Neuronal stem cell (in vitro differentiated cells): ENCODE results near the gene UTY.

ENCODE experiments used
- DNase-seq: peaks from one replicate; pipeline ENCODE4 v3.0.0-alpha.2; 2013; ENCODE audit warnings: low spot score
- H2AFZ ChIP-seq: one replicate; pipeline ENCODE4 v1.6.1; 2013; ENCODE audit warnings: mild to moderate bottlenecking, low read length, inconsistent platforms
- H2AK5ac ChIP-seq: 2 replicates; pipeline ENCODE4 v1.6.1; 2013; ENCODE audit warnings: low read depth, mild to moderate bottlenecking, inconsistent platforms, low read length, moderate library complexity, mixed read lengths
- H2BK120ac ChIP-seq: 2 replicates; pipeline ENCODE4 v1.6.1; 2013; ENCODE audit warnings: low read depth, mild to moderate bottlenecking, inconsistent platforms, low read length, moderate library complexity, mixed read lengths
- H2BK12ac ChIP-seq: one replicate; pipeline ENCODE4 v1.6.1; 2013; ENCODE audit warnings: low read length, inconsistent platforms
- H2BK15ac ChIP-seq: 2 replicates; pipeline ENCODE4 v1.6.1; 2013; ENCODE audit warnings: mild to moderate bottlenecking, low read length, inconsistent platforms, mixed read lengths
- H2BK5ac ChIP-seq: one replicate; pipeline ENCODE4 v1.6.1; 2013; ENCODE audit warnings: inconsistent platforms, mild to moderate bottlenecking, low read length, moderate library complexity
- H3K14ac ChIP-seq: one replicate; pipeline ENCODE4 v1.6.1; 2013; ENCODE audit warnings: low read length, inconsistent platforms
- H3K18ac ChIP-seq: 2 replicates; pipeline ENCODE4 v1.6.1; 2013; ENCODE audit warnings: low read length, inconsistent platforms
- H3K23ac ChIP-seq: 2 replicates; pipeline ENCODE4 v1.6.1; 2013; ENCODE audit warnings: low read depth, mild to moderate bottlenecking, mixed read lengths, low read length, inconsistent platforms; ENCODE audit not compliant: poor library complexity
- H3K27ac ChIP-seq: replicated peaks from 3 replicates; pipeline ENCODE4 v1.5.1; 2013; ENCODE audit warnings: low read length, inconsistent platforms
- H3K27me3 ChIP-seq, 3 experiments: 2 replicates each; pipeline ENCODE4 v1.6.1; 2013; ENCODE audit warnings: low read length in 3 of 3, mild to moderate bottlenecking in 2 of 3, inconsistent platforms in 1 of 3, low read depth in 1 of 3, mixed read lengths in 1 of 3, moderate library complexity in 1 of 3; ENCODE audit not compliant: control insufficient read depth in 3 of 3, insufficient read depth in 3 of 3
- H3K36me3 ChIP-seq, 2 donors: replicated peaks in 1 of 2; 2 replicates each; pipeline ENCODE4 v1.6.1; 2013; ENCODE audit warnings: low read length in 2 of 2; ENCODE audit not compliant: control insufficient read depth in 2 of 2, insufficient read depth in 2 of 2
- H3K4ac ChIP-seq: 2 replicates; pipeline ENCODE4 v1.6.1; 2013; ENCODE audit warnings: inconsistent platforms, mild to moderate bottlenecking, low read length, moderate library complexity
- H3K4me1 ChIP-seq, 2 donors: 1 replicate in 1 of 2; 2 replicates in 1 of 2; pipeline ENCODE4 v1.6.1; 2013; ENCODE audit warnings: low read length in 2 of 2, low read depth in 1 of 2; ENCODE audit not compliant: control insufficient read depth in 2 of 2, insufficient read depth in 1 of 2
- H3K4me2 ChIP-seq: one replicate; pipeline ENCODE4 v1.6.1; 2013; ENCODE audit warnings: mild to moderate bottlenecking, low read length, inconsistent platforms; ENCODE audit not compliant: insufficient read depth, poor library complexity, severe bottlenecking
- H3K4me3 ChIP-seq, 2 donors: 2 replicates each; pipeline ENCODE4 v1.5.1; 2013; ENCODE audit warnings: low read length in 2 of 2, mild to moderate bottlenecking in 2 of 2, inconsistent platforms in 1 of 2, moderate library complexity in 1 of 2
- H3K79me1 ChIP-seq: one replicate; pipeline ENCODE4 v1.6.1; 2013; ENCODE audit warnings: low read depth, mild to moderate bottlenecking, inconsistent platforms, low read length, moderate library complexity
- H3K9ac ChIP-seq: one replicate; pipeline ENCODE4 v1.6.1; 2013; ENCODE audit warnings: mild to moderate bottlenecking, low read depth, low read length, inconsistent platforms; ENCODE audit not compliant: poor library complexity
- H3K9me3 ChIP-seq, 2 donors: replicated peaks in 1 of 2; 2 replicates each; pipeline versions ENCODE3 to v1.6.1; 2013; ENCODE audit warnings: low read length in 2 of 2, mild to moderate bottlenecking in 2 of 2, inconsistent platforms in 1 of 2, low read depth in 1 of 2, mixed read lengths in 1 of 2, moderate library complexity in 1 of 2; ENCODE audit not compliant: control insufficient read depth in 2 of 2, insufficient read depth in 1 of 2
- H4K8ac ChIP-seq: one replicate; pipeline ENCODE4 v1.6.1; 2013; ENCODE audit warnings: low read depth, mild to moderate bottlenecking, inconsistent platforms, low read length, moderate library complexity
- H4K91ac ChIP-seq: one replicate; pipeline ENCODE4 v1.6.1; 2013; ENCODE audit warnings: low read length, low read depth, mild to moderate bottlenecking, inconsistent platforms; ENCODE audit not compliant: poor library complexity
- WGBS, 2 donors: extraction: QIAGEN DNeasy Blood & Tissue Kit; methylation state at CpG; one replicate each; pipeline ENCODE4 v1.1.7; 2013; ENCODE audit warnings: missing lambda C conversion rate in 2 of 2, mixed read lengths in 1 of 2; ENCODE audit not compliant: insufficient read length in 2 of 2, insufficient replicate concordance in 1 of 2; ENCODE audit errors: extremely low coverage in 2 of 2; 5-methylcytosine and 5-hydroxymethylcytosine counted together

Gene UTY

DNA sequence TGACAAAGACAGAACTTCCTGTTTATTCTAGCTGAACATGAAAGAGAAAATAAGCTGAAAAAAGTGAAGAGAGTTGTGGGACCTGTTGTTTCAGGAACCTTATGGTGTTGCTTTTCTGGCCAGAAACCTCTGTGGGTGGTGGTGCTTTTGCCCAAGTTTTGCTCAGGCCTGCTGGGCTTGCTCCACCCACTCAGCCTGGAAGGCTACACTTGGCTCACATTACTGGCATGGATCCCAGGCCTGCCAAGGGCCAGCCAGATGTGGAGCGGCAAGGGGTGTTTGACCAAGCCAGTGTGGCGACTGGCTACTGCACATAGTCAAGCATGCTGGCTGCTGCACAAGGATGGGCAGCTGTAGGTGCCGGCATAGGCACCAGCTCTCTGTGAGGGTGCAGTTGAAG, 245.9 kb downstream of the UTY start:
- peaks cover 0 to 5% of the 10 kb centered on the region in 2 donors for H3K36me3 ChIP-seq

DNA sequence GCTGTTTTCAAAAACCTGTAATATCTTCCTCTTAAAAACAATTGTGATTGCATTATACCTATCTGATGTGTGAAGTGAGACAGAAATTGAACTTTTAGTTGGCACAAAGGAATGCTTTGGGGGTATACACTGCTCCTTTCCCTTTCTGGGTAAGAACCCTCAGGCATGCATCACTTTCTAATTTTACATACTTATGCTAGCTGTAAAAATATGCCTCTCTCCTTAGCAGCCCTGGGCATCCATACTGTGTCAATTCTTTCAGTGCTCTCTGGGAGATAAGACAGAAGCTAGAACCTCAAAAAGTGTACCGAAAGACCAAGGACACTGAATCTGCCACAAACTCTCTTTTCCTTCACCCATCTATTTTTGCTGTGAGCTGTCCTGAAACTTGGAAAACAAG, 246.7 kb downstream of the UTY start:
- Histone ChIP-seq H2BK5ac (no peak overlapping the region), H2BK12ac (no peak overlapping the region)
- no peak for DNase-seq

More for the DNA sequence above, 245.9 kb downstream of the UTY start:
- no CpG with 5 or more reads among the region's 3 CpGs for WGBS, 2 donors
- Histone ChIP-seq H2BK12ac (no peak overlapping the region), H2AK5ac (no peak overlapping the region), H3K9ac (no peak overlapping the region), H3K27me3 (no peaks in the 10 kb centered on the region), H3K9me3 (peaks cover 0 to 7% of the 10 kb centered on the region in 2 donors), H2AFZ (no peak overlapping the region), H2BK120ac (no peak overlapping the region), H2BK5ac (no peak overlapping the region), H3K4me3 (no peak overlapping the region), H3K4ac (no peak overlapping the region), H3K4me1 (no peaks in the 10 kb centered on the region), H3K14ac (no peak overlapping the region), H3K18ac (no peak overlapping the region), H4K91ac (no peak overlapping the region), H2BK15ac (no peak overlapping the region), H4K8ac (no peak overlapping the region), H3K23ac (no peak overlapping the region), H3K4me2 (no peak overlapping the region), H3K27ac (no peak overlapping the region), H3K79me1 (no peaks in the 10 kb centered on the region)
- DNase-seq, result no peak

GRCh38 chrY:13227354-13227953, 252.4 kb downstream of the UTY start:
- no peak overlapping the region for H2AFZ ChIP-seq
- no peak overlapping the region for H2BK120ac ChIP-seq
- H3K4me3 ChIP-seq, result no peak overlapping the region
- H3K4me2 ChIP-seq, result no peak overlapping the region
- H3K4me1 ChIP-seq, result no peaks in the 10 kb centered on the region
- H3K23ac ChIP-seq, result no peak overlapping the region
- H3K14ac ChIP-seq, result no peak overlapping the region
- no peaks in the 10 kb centered on the region for H3K9me3 ChIP-seq
- H3K4ac ChIP-seq, result no peak overlapping the region
- H3K36me3 ChIP-seq, result no peaks in the 10 kb centered on the region
- H2BK15ac ChIP-seq, result no peak overlapping the region
- no peak overlapping the region for H3K27ac ChIP-seq
- H3K27me3 ChIP-seq, result no peaks in the 10 kb centered on the region
- H2BK5ac ChIP-seq, result no peak overlapping the region
- no peak overlapping the region for H3K9ac ChIP-seq
- no peak overlapping the region for H2AK5ac ChIP-seq
- DNase-seq, result no peak
- H2BK12ac ChIP-seq, result no peak overlapping the region
- no peak overlapping the region for H4K91ac ChIP-seq
- no peak overlapping the region for H4K8ac ChIP-seq
- no peaks in the 10 kb centered on the region for H3K79me1 ChIP-seq
- WGBS, 2 donors, result no CpG with 5 or more reads among the region's 2 CpGs
- no peak overlapping the region for H3K18ac ChIP-seq

More for the DNA sequence above, 246.7 kb downstream of the UTY start:
- Histone ChIP-seq H3K79me1 (no peaks in the 10 kb centered on the region), H4K8ac (no peak overlapping the region), H3K23ac (no peak overlapping the region), H3K4me1 (no peaks in the 10 kb centered on the region), H3K4me2 (no peak overlapping the region), H3K9me3 (peaks cover 0 to 7% of the 10 kb centered on the region in 2 donors), H3K27me3 (no peaks in the 10 kb centered on the region), H3K9ac (no peak overlapping the region), H2BK120ac (no peak overlapping the region), H4K91ac (no peak overlapping the region), H3K18ac (no peak overlapping the region), H2AFZ (no peak overlapping the region), H3K27ac (no peak overlapping the region), H3K14ac (no peak overlapping the region), H2BK15ac (no peak overlapping the region), H2AK5ac (no peak overlapping the region), H3K4ac (no peak overlapping the region), H3K4me3 (no peak overlapping the region), H3K36me3 (peaks cover 0 to 5% of the 10 kb centered on the region in 2 donors)
- WGBS, 2 donors, result no CpG with 5 or more reads among the region's 1 CpG

GRCh38 chrY:13210961-13211646, 268.7 kb downstream of the UTY start:
- Histone ChIP-seq H2AK5ac (no peak overlapping the region), H2BK5ac (no peak overlapping the region), H3K4me3 (no peak overlapping the region), H3K4me1 (no peaks in the 10 kb centered on the region), H3K14ac (no peak overlapping the region), H3K18ac (no peak overlapping the region), H3K9ac (no peak overlapping the region), H3K27ac (no peak overlapping the region), H2BK15ac (no peak overlapping the region), H2BK120ac (no peak overlapping the region), H3K23ac (no peak overlapping the region), H4K8ac (no peak overlapping the region), H3K36me3 (no peaks in the 10 kb centered on the region), H3K4ac (no peak overlapping the region), H3K79me1 (no peaks in the 10 kb centered on the region), H2BK12ac (no peak overlapping the region), H3K9me3 (peaks cover 0 to 3% of the 10 kb centered on the region in 2 donors), H4K91ac (no peak overlapping the region), H3K27me3 (no peaks in the 10 kb centered on the region), H2AFZ (no peak overlapping the region), H3K4me2 (no peak overlapping the region)
- no CpG with 5 or more reads among the region's 5 CpGs for WGBS, 2 donors
- no peak for DNase-seq
